CD4-positive, alpha-beta memory T cell (primary cell): ENCODE measurements around the gene FAM174C. TPM values are rescaled to one million over a fixed set of nuclear protein-coding genes. Genes with fewer than 3 reads are reported as not detected.
"Not testable (repeated sequence)": the region's sequence is repeated elsewhere in the genome, so short reads cannot be mapped to it uniquely, and the experiment has no call there.

Experiments used
- CTCF ChIA-PET: fragments of 350-600 bp; sonication (Branson Sonifier 250); formaldehyde crosslinking; loops from one replicate; lab custom pipeline; 2021; ENCODE audit warnings: inconsistent platforms; ENCODE audit not compliant: partially characterized antibody; lab: Charles Lee
- POLR2A ChIA-PET: fragments of 350-600 bp; sonication (Branson Sonifier 250); formaldehyde crosslinking; loops from one replicate; lab custom pipeline; 2021; ENCODE audit not compliant: partially characterized antibody; lab: Charles Lee
- DNase-seq, 5 donors: peaks; one replicate each; pipeline versions ENCODE4 v3.0.0 to v3.0.0-alpha.2; 2020 to 2022; ENCODE audit warnings: mixed read lengths in 1 of 5
- H3K27ac ChIP-seq: one replicate; pipeline ENCODE4 v1.7.0; 2013; ENCODE audit warnings: low read depth, low read length
- H3K27me3 ChIP-seq: 2 replicates; pipeline ENCODE4 v1.7.0; 2013; ENCODE audit warnings: mild to moderate bottlenecking, low read length, moderate library complexity; ENCODE audit not compliant: insufficient read depth
- H3K36me3 ChIP-seq: 2 replicates; pipeline ENCODE4 v1.7.0; 2013; ENCODE audit warnings: mild to moderate bottlenecking, low read length, moderate library complexity; ENCODE audit not compliant: insufficient read depth
- H3K4me1 ChIP-seq: 2 replicates; pipeline ENCODE4 v1.7.0; 2013; ENCODE audit warnings: mild to moderate bottlenecking, low read length, moderate library complexity; ENCODE audit not compliant: insufficient read depth
- H3K4me3 ChIP-seq, 2 donors: one replicate each; pipeline ENCODE4 v1.7.0; 2013; ENCODE audit warnings: low read length in 2 of 2, mild to moderate bottlenecking in 1 of 2
- H3K9me3 ChIP-seq, 2 donors: one replicate each; pipeline ENCODE4 v1.7.0; 2013; ENCODE audit warnings: low read length in 2 of 2, control low read depth in 1 of 2; ENCODE audit not compliant: control insufficient read depth in 1 of 2
- H3K27ac Mint-ChIP-seq, 7 donors: one replicate each; pipeline ENCODE4 v1.8.0; 2020 to 2021; ENCODE audit warnings: mixed read lengths in 7 of 7, mild to moderate bottlenecking in 6 of 7, inconsistent platforms in 3 of 7, moderate library complexity in 3 of 7
- H3K27me3 Mint-ChIP-seq, 2 donors: one replicate each; pipeline ENCODE4 v1.8.0; 2020 to 2021; ENCODE audit warnings: mixed read lengths in 2 of 2
- H3K36me3 Mint-ChIP-seq, 2 donors: one replicate each; pipeline ENCODE4 v1.8.0; 2020 to 2021; ENCODE audit warnings: mixed read lengths in 2 of 2, inconsistent platforms in 1 of 2, mild to moderate bottlenecking in 1 of 2
- H3K4me1 Mint-ChIP-seq, 4 donors: one replicate each; pipeline ENCODE4 v1.8.0; 2020 to 2021; ENCODE audit warnings: mixed read lengths in 4 of 4, mild to moderate bottlenecking in 1 of 4
- H3K4me3 Mint-ChIP-seq, 8 donors: one replicate each; pipeline ENCODE4 v1.8.0; 2020 to 2021; ENCODE audit warnings: mixed read lengths in 8 of 8, mild to moderate bottlenecking in 7 of 8, moderate library complexity in 6 of 8, inconsistent platforms in 3 of 8
- H3K9me3 Mint-ChIP-seq, 8 donors: one replicate each; pipeline ENCODE4 v1.8.0; 2020 to 2021; ENCODE audit warnings: mixed read lengths in 8 of 8, mild to moderate bottlenecking in 5 of 8, inconsistent platforms in 3 of 8, moderate library complexity in 1 of 8
- intact Hi-C: fragments of 100-400 bp; cut with micrococcal nuclease; formaldehyde crosslinking; loops from one replicate; pipeline ENCODE4 v1.15.1; 2023
- polyA plus RNA-seq, 2 donors: library from polyadenylated mRNA; unstranded; fragments of 300-500 nt; fragmentation: Illumina TruSeq; gene quantifications; one replicate each; pipeline ENCODE4 v1.2.3, GENCODE V29; 2021
- total RNA-seq, 2 experiments: library from RNA; stranded (reverse); gene quantifications; one replicate each; pipeline ENCODE4 v1.2.3, GENCODE V29; 2021

FAM174C gene
- total and polyA plus RNA-seq, 4 experiments from 2014 or later = 50.5 to 114 (median 55.7) TPM

DNA sequence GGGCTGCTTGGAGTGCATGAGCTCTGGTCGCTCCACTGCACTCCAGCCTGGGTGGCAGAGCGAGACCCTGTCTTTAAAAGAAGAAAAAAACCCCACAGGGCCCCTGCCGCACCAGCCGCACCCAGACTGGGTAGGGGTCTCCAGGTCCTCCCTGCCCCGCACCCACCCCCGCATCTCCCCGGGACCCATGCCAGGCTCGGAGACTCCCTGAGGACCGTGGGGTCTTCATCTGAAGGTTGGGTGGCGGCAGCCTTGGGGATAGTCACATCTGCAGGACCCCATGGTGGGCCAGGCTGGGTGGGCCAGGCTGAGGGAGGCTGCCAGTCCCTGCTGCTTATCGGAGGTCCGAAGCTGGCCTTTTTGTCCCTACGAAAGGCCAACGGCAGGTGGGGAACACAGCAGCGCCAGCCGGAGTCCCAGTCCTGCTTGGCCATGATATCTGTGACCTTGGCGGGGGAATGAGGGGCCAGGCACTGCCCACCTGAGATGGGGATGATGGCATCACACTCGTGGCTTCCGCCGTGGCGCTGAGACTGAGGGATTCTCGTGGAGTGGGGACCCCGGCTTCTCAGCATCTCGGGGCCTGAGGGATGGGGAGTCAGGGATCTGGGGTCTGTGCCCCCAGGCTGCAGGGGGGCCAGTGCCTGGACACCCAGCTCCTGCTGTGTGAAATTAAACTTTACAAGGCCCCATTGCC is 21.4 kb downstream of the FAM174C start:
- intact Hi-C loops = loop anchor here (10.0 kb wide), 1 partner anchor 48 kb away; no protein-coding TSS in a partner anchor

DNA sequence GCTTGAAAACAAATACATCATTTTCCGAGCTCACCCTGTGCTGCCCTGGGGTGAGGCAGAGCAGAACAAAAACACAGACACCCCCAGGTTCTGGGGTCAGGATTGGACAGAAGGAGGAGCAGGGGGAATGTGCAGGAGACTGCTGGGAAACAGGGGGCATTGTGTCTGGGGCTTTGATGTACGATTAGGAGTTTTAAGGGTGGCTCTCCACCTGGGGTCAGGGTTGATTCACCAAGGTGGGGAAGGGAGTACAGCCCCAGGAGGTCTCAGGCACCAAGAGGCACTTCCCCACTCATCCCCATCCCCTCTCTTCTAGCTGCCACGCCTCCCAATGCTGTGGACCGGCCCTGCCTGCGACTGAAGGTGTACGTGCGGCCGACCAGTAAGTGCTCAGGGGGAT is 22.9 kb downstream of the FAM174C start:
- POLR2A ChIA-PET = no interaction called here
- no peaks in the 10 kb centered on the region for H3K36me3 Mint-ChIP-seq
- no peak overlapping the region for H3K4me3 Mint-ChIP-seq

More for the DNA sequence above, 21.4 kb downstream of the FAM174C start:
- no peaks in the 10 kb centered on the region for H3K36me3 ChIP-seq
- H3K4me3 ChIP-seq = no peak overlapping the region
- POLR2A ChIA-PET = no interaction called here
- no peaks in the 10 kb centered on the region for H3K9me3 ChIP-seq
- no peaks in the 10 kb centered on the region for H3K9me3 Mint-ChIP-seq
- H3K27ac ChIP-seq = no peak overlapping the region
- H3K27me3 ChIP-seq = peaks cover 6% of the 10 kb centered on the region
- peaks cover 11 to 13% of the 10 kb centered on the region in 2 donors for H3K27me3 Mint-ChIP-seq
- no peaks in the 10 kb centered on the region for H3K4me1 Mint-ChIP-seq
- no peak overlapping the region for H3K27ac Mint-ChIP-seq
- DNase-seq = no peak
- CTCF ChIA-PET = no interaction called here
- peak overlapping the region in 1 of 8 donors; percentile 29 for H3K4me3 Mint-ChIP-seq
- peaks cover 6% of the 10 kb centered on the region for H3K4me1 ChIP-seq
- no peaks in the 10 kb centered on the region for H3K36me3 Mint-ChIP-seq

DNA sequence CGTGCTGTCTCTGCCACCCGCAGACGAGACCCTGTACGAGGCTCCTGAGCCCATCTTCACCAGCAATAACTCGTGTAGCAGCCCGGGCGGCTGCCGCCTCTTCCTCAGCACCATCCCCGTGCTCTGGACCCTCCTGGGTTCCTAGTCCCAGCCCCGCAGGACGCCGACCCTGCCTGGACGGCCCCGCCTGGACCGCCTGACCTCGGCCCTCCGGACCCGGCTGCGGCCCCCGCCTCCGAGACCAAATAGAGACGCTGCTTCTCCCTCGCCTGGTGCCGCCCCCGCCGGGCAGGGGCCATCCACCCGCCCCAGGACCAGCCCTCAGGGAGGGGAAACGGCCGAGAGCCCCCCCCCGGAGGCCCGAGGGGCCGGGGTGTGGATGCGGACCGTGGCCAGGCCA is 24.5 kb downstream of the FAM174C start:
- DNase-seq = no peak
- Mint-ChIP-seq H3K27me3 (peaks cover 0 to 6% of the 10 kb centered on the region in 2 donors), H3K36me3 (no peaks in the 10 kb centered on the region), H3K27ac (no peak overlapping the region), H3K9me3 (no peaks in the 10 kb centered on the region), H3K4me3 (no peak overlapping the region), H3K4me1 (no peaks in the 10 kb centered on the region)
- Histone ChIP-seq H3K36me3 (no peaks in the 10 kb centered on the region), H3K27me3 (peaks cover 5% of the 10 kb centered on the region), H3K4me1 (peaks cover 6% of the 10 kb centered on the region), H3K27ac (no peak overlapping the region), H3K9me3 (no peaks in the 10 kb centered on the region), H3K4me3 (no peak overlapping the region)
- intact Hi-C loops = loop anchor here (10.0 kb wide), 1 partner anchor 45 kb away; no protein-coding TSS in a partner anchor
- CTCF ChIA-PET = no interaction called here
- POLR2A ChIA-PET = no interaction called here

More for the DNA sequence above, 22.9 kb downstream of the FAM174C start:
- no peak for DNase-seq
- Histone ChIP-seq H3K27ac (no peak overlapping the region), H3K27me3 (peaks cover 6% of the 10 kb centered on the region), H3K9me3 (no peaks in the 10 kb centered on the region), H3K4me3 (no peak overlapping the region), H3K4me1 (peaks cover 6% of the 10 kb centered on the region), H3K36me3 (no peaks in the 10 kb centered on the region)
- H3K27ac Mint-ChIP-seq = peak overlapping the region in 1 of 7 donors; percentile 33
- no peaks in the 10 kb centered on the region for H3K4me1 Mint-ChIP-seq
- CTCF ChIA-PET = no interaction called here
- H3K27me3 Mint-ChIP-seq = peaks cover 5 to 9% of the 10 kb centered on the region in 2 donors
- intact Hi-C loops = loop anchor here (10.0 kb wide), 1 partner anchor 47 kb away; no protein-coding TSS in a partner anchor
- H3K9me3 Mint-ChIP-seq = no peaks in the 10 kb centered on the region

DNA sequence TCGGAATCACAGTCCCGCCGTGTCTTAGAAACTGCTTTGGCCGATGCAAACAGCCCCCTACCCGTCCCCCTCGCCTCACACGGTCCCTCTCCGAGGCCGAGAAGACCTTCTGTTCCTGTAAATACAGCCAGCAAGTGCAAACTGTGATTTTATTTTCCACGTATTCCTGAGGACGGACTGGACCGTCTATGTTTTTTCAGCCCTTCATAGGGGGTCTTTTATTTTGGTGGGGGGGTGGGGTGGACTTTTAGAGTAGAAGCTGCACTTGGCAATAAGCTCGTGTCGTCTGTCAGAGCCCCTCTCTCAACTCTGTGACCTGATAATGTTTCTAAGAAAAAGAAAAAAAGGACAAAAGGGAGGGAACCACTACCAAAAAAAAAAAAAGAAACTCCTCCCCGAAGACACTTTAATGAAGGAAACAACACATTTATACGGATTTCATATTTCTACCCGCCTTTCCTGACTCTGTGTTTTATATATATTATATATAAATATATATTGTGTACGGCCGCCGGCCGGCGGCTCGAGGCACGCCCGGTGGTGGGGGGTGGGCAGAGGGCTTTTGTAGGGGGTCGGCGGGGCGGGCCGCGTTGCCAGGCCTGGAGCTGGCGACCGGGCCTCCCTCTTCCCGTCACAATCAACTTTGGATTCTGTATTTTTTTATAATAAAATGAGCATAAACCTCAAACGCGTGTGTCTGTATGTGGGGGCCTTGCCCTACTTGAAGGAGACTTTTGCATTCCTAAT is 25.6 kb downstream of the FAM174C start:
- Histone ChIP-seq H3K4me3 (no peak overlapping the region), H3K9me3 (no peaks in the 10 kb centered on the region), H3K36me3 (no peaks in the 10 kb centered on the region), H3K4me1 (no peaks in the 10 kb centered on the region), H3K27me3 (no peaks in the 10 kb centered on the region), H3K27ac (no peak overlapping the region)
- no peaks in the 10 kb centered on the region for H3K9me3 Mint-ChIP-seq
- H3K27ac Mint-ChIP-seq = no peak overlapping the region
- intact Hi-C loops = no loop called here
- no peak overlapping the region for H3K4me3 Mint-ChIP-seq
- CTCF ChIA-PET = no interaction called here
- H3K36me3 Mint-ChIP-seq = no peaks in the 10 kb centered on the region
- H3K4me1 Mint-ChIP-seq = no peaks in the 10 kb centered on the region
- POLR2A ChIA-PET = no interaction called here
- peaks cover 0 to 5% of the 10 kb centered on the region in 2 donors for H3K27me3 Mint-ChIP-seq
- no peak for DNase-seq

DNA sequence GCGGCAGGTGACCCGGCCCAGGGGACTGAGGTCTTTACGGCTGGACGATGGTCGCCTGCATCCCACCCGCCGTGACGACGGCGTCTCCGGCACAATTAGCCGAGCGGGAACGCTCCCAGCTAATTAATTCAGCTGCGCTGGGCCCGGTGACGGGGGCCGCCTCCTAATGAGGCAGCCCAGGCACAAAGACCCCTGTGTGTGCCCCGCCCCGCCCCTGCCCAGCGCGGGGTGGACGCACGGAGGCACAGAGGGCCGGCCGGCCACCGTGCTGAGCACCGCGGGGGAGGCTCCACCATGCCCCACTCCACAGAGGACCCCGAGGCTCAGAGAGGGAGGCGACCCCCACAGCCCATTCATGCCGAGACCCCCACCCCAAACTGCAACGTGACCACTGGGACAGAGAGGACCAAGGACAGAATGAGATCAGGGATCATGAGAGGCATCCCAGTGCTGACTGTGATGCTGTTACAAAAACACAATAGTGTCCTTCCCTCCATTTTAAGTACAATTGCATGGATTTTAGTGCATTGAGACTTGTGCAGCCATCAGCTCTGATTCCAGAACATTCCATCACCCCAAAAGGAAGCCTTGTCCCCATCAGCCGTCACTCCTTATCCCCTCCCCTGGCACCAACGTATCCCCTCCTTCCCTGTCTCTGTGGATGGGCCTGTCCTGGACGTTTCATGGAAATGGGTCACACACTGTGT is 27.4 kb downstream of the FAM174C start:
- CTCF ChIA-PET = no interaction called here
- no peak overlapping the region for H3K4me3 ChIP-seq
- H3K27me3 ChIP-seq = no peaks in the 10 kb centered on the region
- no peaks in the 10 kb centered on the region for H3K36me3 ChIP-seq
- no peak overlapping the region for H3K27ac Mint-ChIP-seq
- intact Hi-C loops = no loop called here
- no peak overlapping the region for H3K4me3 Mint-ChIP-seq
- no peaks in the 10 kb centered on the region for H3K4me1 Mint-ChIP-seq
- no peak for DNase-seq
- no peaks in the 10 kb centered on the region for H3K9me3 Mint-ChIP-seq
- H3K27ac ChIP-seq = no peak overlapping the region
- no peaks in the 10 kb centered on the region for H3K4me1 ChIP-seq
- no peaks in the 10 kb centered on the region for H3K9me3 ChIP-seq
- POLR2A ChIA-PET = no interaction called here
- no peaks in the 10 kb centered on the region for H3K36me3 Mint-ChIP-seq
- H3K27me3 Mint-ChIP-seq = peaks cover 0 to 2% of the 10 kb centered on the region in 2 donors

DNA sequence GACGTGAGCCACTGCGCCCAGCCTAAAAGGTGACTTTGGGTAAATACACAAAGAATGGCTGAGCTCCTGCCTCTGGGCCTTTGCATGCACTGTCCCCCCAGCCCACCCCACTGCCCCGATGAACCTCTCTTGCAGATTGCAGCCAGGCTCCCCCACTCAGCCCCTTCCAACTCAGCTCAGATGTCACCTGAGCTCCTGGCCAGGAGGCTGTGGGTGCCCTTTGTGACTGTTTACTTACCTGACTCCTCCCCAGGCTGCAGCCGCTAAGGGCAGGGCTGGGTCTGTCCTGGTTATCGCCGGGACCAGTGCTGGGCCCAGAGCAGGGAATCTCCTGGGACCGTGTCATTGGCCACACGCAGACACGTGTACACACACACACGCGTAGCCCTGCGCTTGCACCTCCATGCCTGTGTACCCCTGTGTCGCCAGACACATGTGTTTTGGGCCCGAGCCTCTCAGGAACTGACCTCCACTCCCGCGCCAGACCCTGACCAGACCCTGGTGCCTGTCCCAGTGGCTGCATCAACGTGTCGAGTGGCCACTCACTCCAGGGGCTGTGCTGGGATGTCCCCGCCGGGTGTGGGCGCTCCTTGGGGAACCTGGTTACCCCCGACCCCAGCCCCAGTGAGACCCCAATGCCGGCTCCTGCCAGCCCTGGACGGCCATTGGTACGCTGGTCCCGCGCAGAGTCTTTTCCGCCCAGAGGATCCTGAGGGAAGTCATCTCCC is 29.0 kb downstream of the FAM174C start:
- ChIA-PET POLR2A (no interaction called here), CTCF (no interaction called here)
- Histone ChIP-seq H3K36me3 (no peaks in the 10 kb centered on the region), H3K27ac (no peak overlapping the region), H3K27me3 (no peaks in the 10 kb centered on the region), H3K4me1 (no peaks in the 10 kb centered on the region), H3K4me3 (no peak overlapping the region), H3K9me3 (no peaks in the 10 kb centered on the region)
- intact Hi-C loops = no loop called here
- no peaks in the 10 kb centered on the region for H3K36me3 Mint-ChIP-seq
- H3K27ac Mint-ChIP-seq = no peak overlapping the region
- H3K9me3 Mint-ChIP-seq = no peaks in the 10 kb centered on the region
- no peak overlapping the region for H3K4me3 Mint-ChIP-seq
- no peaks in the 10 kb centered on the region for H3K27me3 Mint-ChIP-seq
- no peak for DNase-seq
- H3K4me1 Mint-ChIP-seq = no peaks in the 10 kb centered on the region

DNA sequence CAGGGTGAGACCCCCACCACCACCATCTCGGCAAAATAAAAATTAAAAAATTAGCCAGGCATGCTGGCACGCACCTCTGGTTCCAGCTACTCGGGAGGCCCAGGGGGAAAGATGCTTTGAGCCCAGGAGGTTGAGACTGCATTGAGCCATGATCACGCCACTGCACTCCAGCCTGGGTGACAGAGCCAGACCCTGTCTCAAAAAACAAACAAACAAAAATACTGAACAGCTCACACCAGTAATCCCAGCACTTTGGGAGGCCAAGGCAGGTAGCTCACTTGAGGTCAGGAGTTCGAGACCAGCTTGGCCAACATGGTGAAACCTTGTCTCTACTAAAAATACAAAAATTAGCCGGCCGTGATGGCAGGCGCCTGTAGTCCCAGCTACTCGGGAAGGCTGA is 30.0 kb downstream of the FAM174C start:
- H3K4me1 ChIP-seq, H3K27ac ChIP-seq, H3K4me3 ChIP-seq, DNase-seq, H3K27me3 ChIP-seq, POLR2A ChIA-PET, H3K4me1 Mint-ChIP-seq, H3K9me3 Mint-ChIP-seq, H3K27ac Mint-ChIP-seq, H3K36me3 ChIP-seq, H3K36me3 Mint-ChIP-seq, H3K4me3 Mint-ChIP-seq, CTCF ChIA-PET, H3K9me3 ChIP-seq, H3K27me3 Mint-ChIP-seq, intact Hi-C loops: not testable (repeated sequence)
